Mucosa of rectum (tissue), 2 donors: ENCODE measurements around the gene ZNF575.
"Not testable (repeated sequence)": the region's sequence is repeated elsewhere in the genome, so short reads cannot be mapped to it uniquely, and the experiment has no call there.

Source experiments
- H3K27ac ChIP-seq, 2 donors: one replicate each; pipeline ENCODE4 v1.7.0; 2013; ENCODE audit warnings: inconsistent platforms in 2 of 2, low read depth in 2 of 2, low read length in 2 of 2
- H3K27me3 ChIP-seq, 2 donors: one replicate each; pipeline ENCODE4 v1.7.0; 2013; ENCODE audit warnings: low read length in 2 of 2; ENCODE audit not compliant: control insufficient read depth in 2 of 2, insufficient read depth in 2 of 2
- H3K36me3 ChIP-seq, 2 donors: one replicate each; pipeline ENCODE4 v1.7.0; 2013; ENCODE audit warnings: low read length in 2 of 2; ENCODE audit not compliant: control insufficient read depth in 2 of 2, insufficient read depth in 2 of 2
- H3K4me1 ChIP-seq, 2 donors: one replicate each; pipeline ENCODE4 v1.7.0; 2013; ENCODE audit warnings: low read length in 2 of 2, mild to moderate bottlenecking in 1 of 2; ENCODE audit not compliant: control insufficient read depth in 2 of 2, insufficient read depth in 2 of 2
- H3K4me3 ChIP-seq, 2 donors: one replicate each; pipeline ENCODE4 v1.7.0; 2013; ENCODE audit warnings: low read length in 2 of 2
- H3K9ac ChIP-seq, 2 donors: one replicate each; pipeline ENCODE4 v1.7.0; 2013; ENCODE audit warnings: low read length in 2 of 2, low read depth in 1 of 2, mild to moderate bottlenecking in 1 of 2
- H3K9me3 ChIP-seq, 2 donors: one replicate each; pipeline ENCODE4 v1.7.0; 2013; ENCODE audit warnings: low read length in 2 of 2; ENCODE audit not compliant: control insufficient read depth in 2 of 2
- donor health status: healthy.
- donor health status: Normal muscosa, but diverticular disease.

ZNF575 gene

DNA sequence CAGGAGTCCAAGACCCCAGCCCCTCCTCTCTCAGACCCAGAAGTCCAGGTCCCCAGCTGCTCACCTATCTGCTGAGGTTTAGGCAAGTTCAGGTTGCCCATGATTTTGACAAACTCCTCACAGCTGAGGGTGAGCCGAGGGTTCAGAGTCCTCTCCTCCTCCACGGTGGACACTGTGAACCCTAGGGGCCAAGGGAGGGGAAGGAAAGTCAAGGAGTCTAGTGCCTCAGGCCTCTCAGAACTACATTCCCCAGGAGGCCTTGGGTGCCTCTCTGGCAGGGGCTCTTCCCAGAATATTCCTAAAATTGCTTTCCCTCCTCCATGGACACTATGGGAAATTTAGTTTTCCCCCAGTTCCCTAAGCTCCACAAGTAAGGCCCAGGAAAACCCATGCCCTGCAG lies 25.1 kb upstream of the ZNF575 start:
- no peak overlapping the region for H3K4me3 ChIP-seq
- H3K9me3 ChIP-seq = no peaks in the 10 kb centered on the region
- peaks cover 6 to 8% of the 10 kb centered on the region in 2 donors for H3K4me1 ChIP-seq
- peaks cover 32 to 37% of the 10 kb centered on the region in 2 donors for H3K36me3 ChIP-seq
- no peak overlapping the region for H3K9ac ChIP-seq
- no peak overlapping the region for H3K27ac ChIP-seq
- H3K27me3 ChIP-seq = no peaks in the 10 kb centered on the region

DNA sequence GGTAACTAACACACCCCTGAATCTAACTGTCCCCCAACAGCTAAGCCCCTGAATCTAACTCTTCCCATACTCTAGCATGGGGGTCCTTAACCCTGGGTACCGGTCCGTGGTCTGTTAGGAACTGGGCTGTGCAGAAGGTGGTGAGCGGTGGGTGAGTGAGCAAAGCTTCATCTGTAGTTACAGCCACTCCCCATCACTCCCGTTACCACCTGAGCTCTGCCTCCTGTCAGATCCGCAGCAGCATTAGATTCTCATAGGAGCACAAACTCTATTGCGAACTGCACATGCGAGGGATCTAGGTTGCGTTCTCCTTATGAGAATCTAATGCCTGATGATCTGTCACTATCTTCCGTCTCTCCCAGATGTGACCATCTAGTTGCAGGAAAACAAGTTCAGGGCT lies 22.3 kb upstream of the ZNF575 start:
- H3K4me3 ChIP-seq = no peak overlapping the region
- peaks cover 32 to 45% of the 10 kb centered on the region in 2 donors for H3K36me3 ChIP-seq
- H3K27me3 ChIP-seq = no peaks in the 10 kb centered on the region
- no peaks in the 10 kb centered on the region for H3K9me3 ChIP-seq
- H3K4me1 ChIP-seq = no peaks in the 10 kb centered on the region
- H3K9ac ChIP-seq = no peak overlapping the region
- no peak overlapping the region for H3K27ac ChIP-seq

DNA sequence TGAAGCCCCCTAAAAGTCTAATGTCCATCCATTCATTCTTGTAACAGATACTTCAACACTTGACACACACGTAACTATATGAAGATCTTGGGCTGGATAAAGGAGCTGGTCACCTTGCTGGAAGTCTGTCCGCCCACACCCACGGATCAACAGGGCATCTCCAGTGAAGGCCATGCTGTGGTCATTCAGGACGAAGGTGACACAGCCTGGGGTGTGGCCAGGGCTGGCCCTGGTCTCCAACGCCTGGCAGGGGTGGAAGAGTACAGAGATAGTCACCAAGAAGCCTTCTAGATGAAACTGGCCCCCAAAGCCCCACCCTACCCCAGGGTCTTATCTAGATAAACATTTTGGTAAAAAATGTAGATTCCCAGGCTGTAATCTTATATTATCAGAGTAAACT lies 21.7 kb upstream of the ZNF575 start:
- H3K27me3 ChIP-seq = no peaks in the 10 kb centered on the region
- H3K36me3 ChIP-seq = peaks cover 28 to 40% of the 10 kb centered on the region in 2 donors
- no peaks in the 10 kb centered on the region for H3K4me1 ChIP-seq
- H3K27ac ChIP-seq = no peak overlapping the region
- no peaks in the 10 kb centered on the region for H3K9me3 ChIP-seq
- H3K4me3 ChIP-seq = no peak overlapping the region
- H3K9ac ChIP-seq = no peak overlapping the region

DNA sequence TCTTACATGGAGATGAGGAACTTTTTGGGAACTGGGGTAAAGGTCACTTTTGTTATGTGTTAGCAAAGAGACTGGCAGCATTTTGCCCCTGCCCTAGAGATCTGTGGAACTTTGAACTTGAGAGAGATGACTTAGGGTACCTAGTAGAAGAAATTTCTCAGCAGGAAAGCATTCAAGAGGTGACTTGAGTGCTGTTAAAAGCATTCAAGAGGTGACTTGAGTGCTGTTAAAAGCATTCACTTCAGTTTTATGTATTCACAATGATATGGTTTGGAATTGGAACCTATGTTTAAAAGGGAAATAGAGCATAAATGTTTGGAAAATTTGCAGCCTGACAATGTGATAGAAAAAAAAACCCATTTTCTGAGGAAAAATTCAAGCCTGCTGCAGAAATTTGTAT lies 20.6 kb upstream of the ZNF575 start:
- not testable (repeated sequence) for H3K9me3 ChIP-seq, H3K27me3 ChIP-seq, H3K27ac ChIP-seq, H3K4me3 ChIP-seq, H3K9ac ChIP-seq, H3K4me1 ChIP-seq
- peaks cover 37 to 43% of the 10 kb centered on the region in 2 donors for H3K36me3 ChIP-seq

DNA sequence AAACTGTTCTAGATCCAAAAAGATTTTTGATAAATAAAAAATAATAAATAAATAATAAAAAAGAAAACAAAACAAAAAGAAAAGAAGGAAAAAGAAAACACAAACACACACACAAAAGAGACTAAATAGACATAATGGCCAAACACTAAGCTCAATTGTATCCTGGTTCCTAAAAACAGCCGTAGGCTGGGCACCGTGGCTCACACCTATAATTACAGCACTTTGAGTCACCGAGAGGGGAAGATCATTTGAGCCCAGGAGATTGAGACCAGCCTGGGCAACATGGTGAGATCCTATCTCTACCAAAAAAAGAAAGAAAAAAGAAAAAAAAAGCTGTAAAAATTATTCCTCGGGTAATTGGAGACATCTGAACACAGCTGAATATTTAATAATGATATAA lies 14.9 kb upstream of the ZNF575 start:
- H3K27me3 ChIP-seq = no peaks in the 10 kb centered on the region
- H3K27ac ChIP-seq = no peak overlapping the region
- no peak overlapping the region for H3K9ac ChIP-seq
- peaks cover 2 to 4% of the 10 kb centered on the region in 2 donors for H3K4me1 ChIP-seq
- peaks cover 18 to 29% of the 10 kb centered on the region in 2 donors for H3K36me3 ChIP-seq
- no peaks in the 10 kb centered on the region for H3K9me3 ChIP-seq
- no peak overlapping the region for H3K4me3 ChIP-seq

DNA sequence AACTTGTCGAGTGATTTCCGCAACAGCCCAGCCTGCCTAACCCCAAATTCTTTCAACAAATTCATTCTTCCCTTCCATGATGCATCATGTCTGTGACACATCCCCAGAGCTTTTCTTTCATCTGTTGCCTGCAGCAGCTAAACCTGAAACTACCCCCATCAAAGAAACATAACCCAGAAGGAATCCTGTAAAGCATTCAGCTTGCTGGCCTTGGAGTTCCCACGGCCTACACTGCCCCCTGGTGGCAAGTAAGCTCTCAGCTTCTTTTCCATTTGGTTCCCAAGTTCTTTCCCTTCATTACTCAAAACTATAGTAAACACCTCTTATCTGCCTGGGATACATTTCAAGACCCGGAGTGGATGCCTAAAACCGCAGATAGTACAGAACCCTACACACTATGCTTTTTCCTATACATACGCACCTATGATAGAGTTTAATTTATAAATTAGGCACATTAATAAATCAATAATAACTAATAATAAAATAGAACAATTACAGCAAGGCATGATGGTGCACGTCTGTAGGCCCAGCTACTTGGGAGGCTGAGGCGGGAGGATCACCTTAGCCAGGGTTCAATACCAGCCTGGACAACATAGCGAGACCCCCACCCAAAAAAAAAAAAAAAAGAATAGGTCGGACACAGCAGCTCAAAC lies 13.4 kb upstream of the ZNF575 start:
- no peak overlapping the region for H3K9ac ChIP-seq
- H3K27me3 ChIP-seq = no peaks in the 10 kb centered on the region
- H3K9me3 ChIP-seq = no peaks in the 10 kb centered on the region
- H3K4me3 ChIP-seq = no peak overlapping the region
- H3K27ac ChIP-seq = no peak overlapping the region
- peaks cover 12 to 14% of the 10 kb centered on the region in 2 donors for H3K4me1 ChIP-seq
- peaks cover 19 to 27% of the 10 kb centered on the region in 2 donors for H3K36me3 ChIP-seq

DNA sequence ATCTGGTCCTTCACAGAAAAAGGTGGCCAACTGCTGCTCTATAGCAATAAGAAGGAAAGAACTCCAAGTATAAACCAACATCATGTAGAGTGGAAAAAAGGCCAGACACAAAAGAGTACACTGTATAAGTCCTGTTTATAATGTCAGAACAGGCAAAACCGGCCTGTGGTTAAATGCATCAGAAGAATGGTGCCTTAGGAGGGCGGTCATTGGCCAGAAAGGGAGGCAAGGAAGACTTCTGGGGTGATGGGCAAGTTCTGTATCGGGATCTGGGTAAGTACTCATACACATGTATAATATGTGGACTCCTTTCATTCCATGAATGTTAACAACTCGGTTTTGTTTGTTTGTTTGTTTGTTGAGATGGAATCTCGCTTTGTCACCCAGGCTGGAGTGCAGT lies 10.1 kb upstream of the ZNF575 start:
- H3K27ac ChIP-seq = no peak overlapping the region
- H3K4me3 ChIP-seq = no peak overlapping the region
- no peaks in the 10 kb centered on the region for H3K27me3 ChIP-seq
- H3K9me3 ChIP-seq = no peaks in the 10 kb centered on the region
- H3K4me1 ChIP-seq = peaks cover 26 to 35% of the 10 kb centered on the region in 2 donors
- H3K36me3 ChIP-seq = peaks cover 10 to 19% of the 10 kb centered on the region in 2 donors
- H3K9ac ChIP-seq = no peak overlapping the region

DNA sequence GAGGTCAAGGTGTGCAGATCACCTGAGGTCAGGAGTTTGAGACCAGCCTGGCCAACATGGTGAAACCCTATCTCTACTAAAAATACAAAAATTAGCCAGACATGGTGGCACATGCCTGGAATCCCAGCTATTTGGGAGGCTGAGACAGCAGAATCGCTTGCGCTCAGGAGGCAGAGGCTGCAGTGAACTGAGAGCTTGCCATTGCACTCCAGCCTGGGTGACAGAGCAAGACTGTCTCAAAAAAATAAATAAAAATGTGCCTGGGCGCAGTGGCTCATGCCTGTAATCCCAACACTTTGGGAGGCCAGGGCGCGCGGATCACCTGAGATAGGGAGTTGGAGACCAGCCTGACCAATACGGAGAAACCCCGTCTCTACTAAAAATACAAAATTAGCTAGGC lies 9.3 kb upstream of the ZNF575 start:
- not testable (repeated sequence) for H3K9me3 ChIP-seq, H3K4me3 ChIP-seq, H3K27ac ChIP-seq, H3K9ac ChIP-seq, H3K27me3 ChIP-seq
- H3K4me1 ChIP-seq = peaks cover 26 to 35% of the 10 kb centered on the region in 2 donors
- H3K36me3 ChIP-seq = peaks cover 10 to 19% of the 10 kb centered on the region in 2 donors

DNA sequence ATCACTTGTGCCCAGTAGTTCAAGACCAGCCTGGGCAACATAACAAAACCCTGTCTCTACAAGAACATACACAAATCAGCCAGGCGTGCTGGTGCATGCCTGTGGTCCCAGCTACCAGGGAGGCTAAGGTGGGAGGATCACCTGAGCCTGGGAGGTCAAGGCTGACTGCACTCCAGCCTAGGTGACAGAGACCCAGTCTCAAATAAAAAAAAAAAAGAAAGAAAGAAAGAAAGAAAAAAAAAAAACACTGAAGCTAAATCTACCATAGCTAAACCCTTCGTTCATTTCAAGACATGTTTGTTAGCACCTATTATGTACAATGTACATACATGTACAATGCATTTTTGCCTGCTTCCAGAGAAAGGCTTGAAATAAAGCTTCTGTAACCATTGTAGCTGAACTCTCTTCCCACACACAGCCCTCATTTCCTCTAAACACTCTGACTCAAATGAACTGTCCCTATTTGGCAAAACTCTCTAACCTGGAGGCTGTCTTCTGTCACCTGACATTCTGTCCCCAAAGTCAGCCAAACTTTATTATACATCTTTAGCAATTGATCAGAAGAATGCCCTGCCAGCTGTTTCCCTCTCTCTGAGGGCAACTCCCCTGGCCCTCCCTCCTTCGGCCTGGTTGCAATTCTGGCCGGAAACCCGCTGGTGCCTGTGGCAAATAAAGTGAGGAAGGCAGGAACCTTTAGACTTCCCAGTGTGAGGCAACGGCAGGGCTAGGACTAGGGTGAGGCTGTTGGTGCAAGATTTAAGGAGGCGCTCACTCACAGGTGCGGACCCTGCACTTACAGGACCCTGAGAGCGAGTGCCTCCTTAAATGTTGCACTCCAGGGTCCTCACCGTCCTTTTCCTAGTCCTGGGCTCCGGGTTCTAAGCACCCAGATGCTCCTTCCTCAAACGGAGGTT lies 7.8 kb upstream of the ZNF575 start:
- no peaks in the 10 kb centered on the region for H3K27me3 ChIP-seq
- H3K27ac ChIP-seq = peak overlapping the region; percentile 89 to 95
- H3K4me3 ChIP-seq = peak overlapping the region; percentile 92 to 99
- H3K9me3 ChIP-seq = no peaks in the 10 kb centered on the region
- H3K36me3 ChIP-seq = peaks cover 10 to 19% of the 10 kb centered on the region in 2 donors
- H3K4me1 ChIP-seq = peaks cover 28 to 37% of the 10 kb centered on the region in 2 donors
- H3K9ac ChIP-seq = peak overlapping the region; percentile 77 to 97
